HepG2 (cell line): ENCODE measurements around the gene SPATA7. TPM values are rescaled to one million over a fixed set of nuclear protein-coding genes. Genes with fewer than 3 reads are reported as not detected.

Source experiments
- AGO1 ChIP-seq: fragments of 200-400 bp; formaldehyde crosslinking; IDR thresholded peaks from 2 replicates; pipeline ENCODE4 v1.6.1; 2017; ENCODE audit warnings: mild to moderate bottlenecking, low read depth, low read length, moderate library complexity; ENCODE audit not compliant: poor library complexity, severe bottlenecking
- AHR ChIP-seq: IDR thresholded peaks from 2 replicates; pipeline ENCODE4 v1.6.1; 2018; ENCODE audit warnings: missing genetic modification reagents, missing compliant biosample characterization
- CBFB ChIP-seq: sonication (generic); formaldehyde crosslinking; IDR thresholded peaks from 2 replicates; pipeline ENCODE4 v1.4.0; 2020; ENCODE audit warnings: missing genetic modification reagents
- HMG20A ChIP-seq: IDR thresholded peaks from 2 replicates; pipeline ENCODE4 v1.6.1; 2016; ENCODE audit warnings: borderline replicate concordance
- MTF1 ChIP-seq: sonication (generic); formaldehyde crosslinking; IDR thresholded peaks from 2 replicates; pipeline ENCODE4 v1.5.0; 2020; ENCODE audit warnings: missing genetic modification reagents
- ONECUT2 ChIP-seq: sonication (generic); formaldehyde crosslinking; IDR thresholded peaks from 2 replicates; pipeline ENCODE4 v1.4.0; 2020; ENCODE audit warnings: missing genetic modification reagents
- PHF21A ChIP-seq: sonication (generic); formaldehyde crosslinking; IDR thresholded peaks from 2 replicates; pipeline ENCODE4 v1.5.0; 2020; ENCODE audit warnings: mild to moderate bottlenecking, missing genetic modification reagents
- SNAI1 ChIP-seq: sonication (generic); formaldehyde crosslinking; IDR thresholded peaks from 2 replicates; pipeline ENCODE4 v1.5.0; 2020; ENCODE audit warnings: mild to moderate bottlenecking, missing genetic modification reagents, borderline replicate concordance
- TBX3 ChIP-seq: fragments of 450-650 bp; IDR thresholded peaks from 2 replicates; pipeline ENCODE4 v1.6.1; 2017; ENCODE audit warnings: antibody characterized with exemption, mild to moderate bottlenecking, inconsistent platforms, borderline replicate concordance
- USF2 ChIP-seq, 2 experiments: sonication (generic) in 1 of 2; formaldehyde crosslinking in 1 of 2; IDR thresholded peaks; 2 replicates each; pipeline versions ENCODE4 v1.5.1 to v1.6.1; 2011 to 2020; ENCODE audit warnings: borderline replicate concordance in 1 of 2, low read depth in 1 of 2, low read length in 1 of 2, mild to moderate bottlenecking in 1 of 2, missing genetic modification reagents in 1 of 2, moderate library complexity in 1 of 2
- ZC3H13 ChIP-seq: sonication (generic); formaldehyde crosslinking; IDR thresholded peaks from 2 replicates; pipeline ENCODE4 v1.8.1; 2023; ENCODE audit warnings: mild to moderate bottlenecking, missing genetic modification reagents, moderate library complexity
- ZNF101 ChIP-seq: sonication (generic); formaldehyde crosslinking; IDR thresholded peaks from 2 replicates; pipeline ENCODE4 v1.4.0; 2020; ENCODE audit warnings: mild to moderate bottlenecking, low read depth, missing genetic modification reagents, borderline replicate concordance
- ZNF138 ChIP-seq: sonication (generic); formaldehyde crosslinking; IDR thresholded peaks from 2 replicates; pipeline ENCODE4 v1.5.0; 2020; ENCODE audit warnings: mild to moderate bottlenecking, low read depth, missing genetic modification reagents
- ZNF205 ChIP-seq: IDR thresholded peaks from 2 replicates; pipeline ENCODE4 v1.6.1; 2018; ENCODE audit warnings: missing biosample characterization, missing genetic modification reagents
- ZNF468 ChIP-seq: sonication (generic); formaldehyde crosslinking; IDR thresholded peaks from 2 replicates; pipeline ENCODE4 v1.8.0; 2022; ENCODE audit warnings: mild to moderate bottlenecking, moderate library complexity, missing genetic modification reagents
- ZNF501 ChIP-seq: sonication (generic); formaldehyde crosslinking; IDR thresholded peaks from 2 replicates; pipeline ENCODE4 v1.5.1; 2020; ENCODE audit warnings: mild to moderate bottlenecking, moderate library complexity, missing genetic modification reagents
- ZNF772 ChIP-seq: sonication (generic); formaldehyde crosslinking; IDR thresholded peaks from 2 replicates; pipeline ENCODE4 v1.5.0; 2020; ENCODE audit warnings: mild to moderate bottlenecking, missing genetic modification reagents
- polyA plus RNA-seq, 8 experiments: library from polyadenylated mRNA; depleted of rRNA in 3 of 8; stranded (reverse) in 7 of 8; unstranded in 1 of 8; fragments of >200 nt; fragmentation: Illumina TruSeq in 4 of 8; extraction: Trizol in 4 of 8; gene quantifications; 2 replicates each; pipeline versions ENCODE4 v1.2.1 to v1.2.3, GENCODE V29; 2011 to 2016; ENCODE audit warnings: low read depth in 4 of 8, missing spikeins in 1 of 8, mixed read lengths in 1 of 8; ENCODE audit not compliant: insufficient read depth in 1 of 8
- total RNA-seq, 5 experiments: library from RNA; depleted of rRNA; stranded (reverse); fragments of >200 nt; fragmentation: Illumina TruSeq; extraction: Trizol; gene quantifications; 2 replicates each; pipeline ENCODE4 v1.2.3, GENCODE V29; 2016; ENCODE audit warnings: low read depth in 1 of 5
- TF ChIP-seq, protein P1 (sequence below): sonication (generic); formaldehyde crosslinking; IDR thresholded peaks from 2 replicates; pipeline ENCODE4 v1.4.0; 2020; ENCODE audit warnings: missing genetic modification reagents, borderline replicate concordance
- TF ChIP-seq, protein P2 (sequence below): sonication (generic); formaldehyde crosslinking; IDR thresholded peaks from 2 replicates; pipeline ENCODE4 v1.4.0; 2020; ENCODE audit warnings: missing genetic modification reagents, borderline replicate concordance

Gene SPATA7
- total and polyA plus RNA-seq, 2 of the 13 experiments (the other 11 are each of a cell fraction or from before 2014, with no cell fraction given): 3.6 to 5.5 TPM

- no peak for TF ChIP-seq ZNF205 (CRISPR knock-in tag)
- 0 out of 2 replicates have a peak, but pooled peaks have one; percentile 57 for TF ChIP-seq ZNF138 (CRISPR knock-in tag)
- no peak for TF ChIP-seq TBX3
- TF ChIP-seq ZNF468 (CRISPR knock-in tag): no peak
- TF ChIP-seq ZNF101 (CRISPR knock-in tag): no peak
- no peak for TF ChIP-seq PHF21A (CRISPR knock-in tag)
- peak; percentile 65 for TF ChIP-seq AGO1
- TF ChIP-seq CBFB: no peak
- no peak for TF ChIP-seq HMG20A (CRISPR knock-in tag)
- no peak for TF ChIP-seq ONECUT2 (CRISPR knock-in tag)
- peak; percentile 92 for TF ChIP-seq ZNF501 (CRISPR knock-in tag)
- peak; percentile 81; the same call in 1 of the 2 replicates for TF ChIP-seq ZNF772
- no peak for TF ChIP-seq ZC3H13 (CRISPR knock-in tag)
- TF ChIP-seq MTF1 (CRISPR knock-in tag): no peak
- TF ChIP-seq, protein P1, sequence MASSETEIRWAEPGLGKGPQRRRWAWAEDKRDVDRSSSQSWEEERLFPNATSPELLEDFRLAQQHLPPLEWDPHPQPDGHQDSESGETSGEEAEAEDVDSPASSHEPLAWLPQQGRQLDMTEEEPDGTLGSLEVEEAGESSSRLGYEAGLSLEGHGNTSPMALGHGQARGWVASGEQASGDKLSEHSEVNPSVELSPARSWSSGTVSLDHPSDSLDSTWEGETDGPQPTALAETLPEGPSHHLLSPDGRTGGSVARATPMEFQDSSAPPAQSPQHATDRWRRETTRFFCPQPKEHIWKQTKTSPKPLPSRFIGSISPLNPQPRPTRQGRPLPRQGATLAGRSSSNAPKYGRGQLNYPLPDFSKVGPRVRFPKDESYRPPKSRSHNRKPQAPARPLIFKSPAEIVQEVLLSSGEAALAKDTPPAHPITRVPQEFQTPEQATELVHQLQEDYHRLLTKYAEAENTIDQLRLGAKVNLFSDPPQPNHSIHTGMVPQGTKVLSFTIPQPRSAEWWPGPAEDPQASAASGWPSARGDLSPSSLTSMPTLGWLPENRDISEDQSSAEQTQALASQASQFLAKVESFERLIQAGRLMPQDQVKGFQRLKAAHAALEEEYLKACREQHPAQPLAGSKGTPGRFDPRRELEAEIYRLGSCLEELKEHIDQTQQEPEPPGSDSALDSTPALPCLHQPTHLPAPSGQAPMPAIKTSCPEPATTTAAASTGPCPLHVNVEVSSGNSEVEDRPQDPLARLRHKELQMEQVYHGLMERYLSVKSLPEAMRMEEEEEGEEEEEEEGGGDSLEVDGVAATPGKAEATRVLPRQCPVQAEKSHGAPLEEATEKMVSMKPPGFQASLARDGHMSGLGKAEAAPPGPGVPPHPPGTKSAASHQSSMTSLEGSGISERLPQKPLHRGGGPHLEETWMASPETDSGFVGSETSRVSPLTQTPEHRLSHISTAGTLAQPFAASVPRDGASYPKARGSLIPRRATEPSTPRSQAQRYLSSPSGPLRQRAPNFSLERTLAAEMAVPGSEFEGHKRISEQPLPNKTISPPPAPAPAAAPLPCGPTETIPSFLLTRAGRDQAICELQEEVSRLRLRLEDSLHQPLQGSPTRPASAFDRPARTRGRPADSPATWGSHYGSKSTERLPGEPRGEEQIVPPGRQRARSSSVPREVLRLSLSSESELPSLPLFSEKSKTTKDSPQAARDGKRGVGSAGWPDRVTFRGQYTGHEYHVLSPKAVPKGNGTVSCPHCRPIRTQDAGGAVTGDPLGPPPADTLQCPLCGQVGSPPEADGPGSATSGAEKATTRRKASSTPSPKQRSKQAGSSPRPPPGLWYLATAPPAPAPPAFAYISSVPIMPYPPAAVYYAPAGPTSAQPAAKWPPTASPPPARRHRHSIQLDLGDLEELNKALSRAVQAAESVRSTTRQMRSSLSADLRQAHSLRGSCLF: no peak
- no peak for TF ChIP-seq SNAI1 (CRISPR knock-in tag)
- TF ChIP-seq, protein P2, sequence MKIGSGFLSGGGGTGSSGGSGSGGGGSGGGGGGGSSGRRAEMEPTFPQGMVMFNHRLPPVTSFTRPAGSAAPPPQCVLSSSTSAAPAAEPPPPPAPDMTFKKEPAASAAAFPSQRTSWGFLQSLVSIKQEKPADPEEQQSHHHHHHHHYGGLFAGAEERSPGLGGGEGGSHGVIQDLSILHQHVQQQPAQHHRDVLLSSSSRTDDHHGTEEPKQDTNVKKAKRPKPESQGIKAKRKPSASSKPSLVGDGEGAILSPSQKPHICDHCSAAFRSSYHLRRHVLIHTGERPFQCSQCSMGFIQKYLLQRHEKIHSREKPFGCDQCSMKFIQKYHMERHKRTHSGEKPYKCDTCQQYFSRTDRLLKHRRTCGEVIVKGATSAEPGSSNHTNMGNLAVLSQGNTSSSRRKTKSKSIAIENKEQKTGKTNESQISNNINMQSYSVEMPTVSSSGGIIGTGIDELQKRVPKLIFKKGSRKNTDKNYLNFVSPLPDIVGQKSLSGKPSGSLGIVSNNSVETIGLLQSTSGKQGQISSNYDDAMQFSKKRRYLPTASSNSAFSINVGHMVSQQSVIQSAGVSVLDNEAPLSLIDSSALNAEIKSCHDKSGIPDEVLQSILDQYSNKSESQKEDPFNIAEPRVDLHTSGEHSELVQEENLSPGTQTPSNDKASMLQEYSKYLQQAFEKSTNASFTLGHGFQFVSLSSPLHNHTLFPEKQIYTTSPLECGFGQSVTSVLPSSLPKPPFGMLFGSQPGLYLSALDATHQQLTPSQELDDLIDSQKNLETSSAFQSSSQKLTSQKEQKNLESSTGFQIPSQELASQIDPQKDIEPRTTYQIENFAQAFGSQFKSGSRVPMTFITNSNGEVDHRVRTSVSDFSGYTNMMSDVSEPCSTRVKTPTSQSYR (CRISPR knock-in tag): no peak
- TF ChIP-seq USF2 (IDR thresholded peaks at IDR 0.05; ENCODE audit: low read depth, low read length): no peak
- TF ChIP-seq USF2 (CRISPR knock-in tag; IDR thresholded peaks at IDR 0.05; ENCODE audit: borderline replicate concordance): no peak
- peak; percentile 66; the same call in 1 of the 2 replicates for TF ChIP-seq AHR (CRISPR knock-in tag)
Measured at GRCh38 chr14:88385212-88386101, at the start of gene SPATA7 (continued).
